HL-60/S4 treated with phorbol 12-myristate 13-acetate at 8.2 ng/mL for 4 days and 3 days (cell line): Measurements from ENCODE around the gene ELL.

Experiments used
- in situ Hi-C: fragments of 300-500 bp; cut with MboI; formaldehyde crosslinking; loops from 2 replicates; pipeline ENCODE4 v1.15.0; 2022; ENCODE audit warnings: low sequenced_read_pairs

ELL gene

GRCh38 chr19:18450021-18450930 lies 71.6 kb downstream of the ELL start:
- in situ Hi-C loops = loop anchor here (25.0 kb wide), 1 partner anchor 387 kb away; the partner anchor contains the start of gene UPF1

GRCh38 chr19:18449552-18449951 lies 72.3 kb downstream of the ELL start:
- in situ Hi-C loops = no loop called here

GRCh38 chr19:18446811-18447359 lies 75.0 kb downstream of the ELL start:
- in situ Hi-C loops = no loop called here

- in situ Hi-C loops = no loop called here
These were observed 75.6 kb downstream of the ELL start for GRCh38 chr19:18446145-18446810.

GRCh38 chr19:18445262-18445948 lies 76.5 kb downstream of the ELL start:
- in situ Hi-C loops = no loop called here

GRCh38 chr19:18444513-18444912 lies 77.4 kb downstream of the ELL start:
- in situ Hi-C loops = no loop called here

GRCh38 chr19:18443831-18444230 lies 78.0 kb downstream of the ELL start:
- in situ Hi-C loops = no loop called here

GRCh38 chr19:18443406-18443805 lies 78.5 kb downstream of the ELL start:
- in situ Hi-C loops = no loop called here

- in situ Hi-C loops = no loop called here
These were observed 78.9 kb downstream of the ELL start for GRCh38 chr19:18442941-18443340.

- in situ Hi-C loops = no loop called here
These were observed 79.8 kb downstream of the ELL start for GRCh38 chr19:18441804-18442788.

- in situ Hi-C loops = no loop called here
These were observed 80.7 kb downstream of the ELL start for GRCh38 chr19:18440936-18441803.

GRCh38 chr19:18440415-18440877 lies 81.4 kb downstream of the ELL start:
- in situ Hi-C loops = no loop called here

- in situ Hi-C loops = no loop called here
These were observed 82.0 kb downstream of the ELL start for GRCh38 chr19:18439910-18440237.

GRCh38 chr19:18439025-18439909 lies 82.6 kb downstream of the ELL start:
- in situ Hi-C loops = no loop called here

GRCh38 chr19:18438331-18439024 lies 83.4 kb downstream of the ELL start:
- in situ Hi-C loops = no loop called here

- in situ Hi-C loops = no loop called here
These were observed 84.2 kb downstream of the ELL start, which contains the start of gene ISYNA1 for GRCh38 chr19:18437491-18438330. Gene ISYNA1 (minus strand): TSS chr19:18438133. CDS start chr19:18437979, 154 bp downstream.
